Neural progenitor cell (in vitro differentiated cells): ENCODE measurements around the gene NARF.

Experiments used
- CTCF ChIP-seq: fragments of 200-600 bp; sonication (generic); IDR thresholded peaks from 2 replicates; pipeline ENCODE4 v1.5.1; 2017; ENCODE audit warnings: antibody characterized with exemption, mild to moderate bottlenecking
- EZH2 ChIP-seq: fragments of 200-600 bp; sonication (generic); IDR thresholded peaks from 2 replicates; pipeline ENCODE4 v1.6.1; 2017; ENCODE audit warnings: antibody characterized with exemption, mild to moderate bottlenecking, moderate library complexity
- EZH2phosphoT487 ChIP-seq: fragments of 200-600 bp; sonication (generic); IDR thresholded peaks from 2 replicates; pipeline ENCODE4 v1.6.1; 2017; ENCODE audit warnings: antibody characterized with exemption

- no peak for TF ChIP-seq EZH2
- TF ChIP-seq EZH2phosphoT487: no peak
- TF ChIP-seq CTCF: no peak
Observed at GRCh38 chr17:82461827-82462524, 3.4 kb downstream of the NARF start.
